K562 (cell line): ENCODE data around the gene RBM19. TPM values are rescaled to one million over a fixed set of nuclear protein-coding genes. Genes with fewer than 3 reads are reported as not detected.
A peak's percentile ranks its signal among the peaks of the same experiment; 100 is the strongest.

Experiments used
- ATAC-seq: fragments of 200-7000 bp; cut with Tn5 transposase; 3 replicates; pipeline ENCODE4 v1.9.1; 2020; ENCODE audit warnings: moderate library complexity
- BruUV-seq: library from RNA; stranded (reverse); fragments of 400-500 nt; replicated peaks from 2 replicates; lab custom pipeline; 2021; lab: Mats Ljungman, UMichigan
- CTCF ChIA-PET: fragments of 300-600 bp; formaldehyde crosslinking; extraction: SDS; loops from one replicate; lab custom pipeline; 2021; ENCODE audit warnings: low intra/inter-chr PET ratio; lab: Yijun Ruan, JAX
- POLR2A ChIA-PET: fragments of 300-600, 350-650 bp; sonication (Branson Sonifier 250); formaldehyde crosslinking; extraction: SDS; loops from one replicate; lab custom pipeline; 2021; ENCODE audit warnings: antibody characterized with exemption, inconsistent platforms; lab: Yijun Ruan, JAX
- DNase-seq, 4 experiments: peaks; one replicate each; pipeline versions ENCODE4 v3.0.0 to v3.0.0-alpha.2; 2011 to 2018; ENCODE audit warnings: low spot score in 3 of 4, mixed read lengths in 3 of 4; ENCODE audit errors: extremely low read depth in 1 of 4
- FAIRE-seq: peaks from 2 replicates; lab custom pipeline; 2011; peaks lifted over from hg19 to GRCh38; lab: Jason Lieb, UNC
- H2AFZ ChIP-seq: 2 replicates; pipeline ENCODE4 v1.6.0; 2011; ENCODE audit warnings: low read depth, low read length, control low read depth, inconsistent platforms
- H3K27ac ChIP-seq: fragments of 200-600 bp; 3 replicates; pipeline ENCODE4 v1.8.0; 2011; ENCODE audit warnings: low read depth, mild to moderate bottlenecking, control low read depth, inconsistent platforms, low read length, moderate library complexity, mixed read lengths; ENCODE audit errors: extremely low read depth
- H3K27me3 ChIP-seq, 2 experiments: fragments of 300-600 bp in 1 of 2; 2 replicates in 1 of 2; 3 replicates in 1 of 2; pipeline versions ENCODE4 v1.6.0 to v1.8.0; 2011; ENCODE audit warnings: inconsistent platforms in 2 of 2, low read length in 2 of 2, mild to moderate bottlenecking in 1 of 2, mixed read lengths in 1 of 2, moderate library complexity in 1 of 2; ENCODE audit not compliant: control insufficient read depth in 2 of 2, insufficient read depth in 2 of 2
- H3K36me3 ChIP-seq: fragments of 300-600 bp; 3 replicates; pipeline ENCODE4 v1.8.0; 2011; ENCODE audit warnings: mild to moderate bottlenecking, low read length, inconsistent platforms; ENCODE audit not compliant: control insufficient read depth, insufficient read depth
- H3K4me1 ChIP-seq, 2 experiments: fragments of 200-600 bp in 1 of 2; replicated peaks in 1 of 2; 2 replicates in 1 of 2; 3 replicates in 1 of 2; pipeline versions ENCODE4 v1.5.1 to v1.8.0; 2011; ENCODE audit warnings: inconsistent platforms in 2 of 2, low read length in 2 of 2, mild to moderate bottlenecking in 1 of 2, mixed read lengths in 1 of 2, moderate library complexity in 1 of 2; ENCODE audit not compliant: control insufficient read depth in 2 of 2, insufficient read depth in 2 of 2
- H3K4me2 ChIP-seq: 2 replicates; pipeline ENCODE4 v1.6.1; 2011; ENCODE audit warnings: low read length, control low read depth, inconsistent platforms, mixed read lengths; ENCODE audit not compliant: insufficient read depth
- H3K4me3 ChIP-seq: fragments of 200-600 bp; sonication (generic), shearing (Covaris generic); 2 replicates; pipeline ENCODE4 v1.5.1; 2016; ENCODE audit warnings: control low read depth, inconsistent platforms
- H3K79me2 ChIP-seq: fragments of 200-600 bp; 3 replicates; pipeline ENCODE4 v1.8.0; 2011; ENCODE audit warnings: low read length, inconsistent platforms; ENCODE audit not compliant: control insufficient read depth, insufficient read depth
- H3K9ac ChIP-seq, 2 experiments: 2 replicates each; pipeline versions ENCODE4 v1.6.0 to v1.6.1; 2011; ENCODE audit warnings: low read depth in 2 of 2, low read length in 2 of 2, control low read depth in 1 of 2, inconsistent platforms in 1 of 2, mild to moderate bottlenecking in 1 of 2, mixed read lengths in 1 of 2; ENCODE audit not compliant: insufficient read depth in 1 of 2
- H3K9me1 ChIP-seq: one replicate; pipeline ENCODE4 v1.6.0; 2011; ENCODE audit warnings: inconsistent platforms, mild to moderate bottlenecking, low read length, moderate library complexity; ENCODE audit not compliant: control insufficient read depth, insufficient read depth
- H3K9me3 ChIP-seq: replicated peaks from 2 replicates; pipeline ENCODE4 v1.5.1; 2011; ENCODE audit warnings: low read depth, low read length, inconsistent platforms; ENCODE audit not compliant: control insufficient read depth, insufficient read depth
- H4K20me1 ChIP-seq: replicated peaks from 2 replicates; pipeline ENCODE4 v1.6.1; 2011; ENCODE audit warnings: low read length, inconsistent platforms, mixed read lengths; ENCODE audit not compliant: control insufficient read depth, insufficient read depth
- CEBPB ChIP-seq: fragments of 450-650 bp; IDR thresholded peaks from 2 replicates; pipeline ENCODE4 v1.6.1; 2016; ENCODE audit warnings: missing genetic modification characterization, missing compliant biosample characterization
- HDAC8 ChIP-seq: fragments of 450-650 bp; IDR thresholded peaks from 2 replicates; pipeline ENCODE4 v1.6.1; 2016; ENCODE audit warnings: mild to moderate bottlenecking, missing genetic modification characterization, moderate library complexity, missing compliant biosample characterization
- HNRNPLL ChIP-seq: fragments of 200-400 bp; formaldehyde crosslinking; IDR thresholded peaks from 2 replicates; pipeline ENCODE4 v1.6.1; 2017; ENCODE audit warnings: low read length, low read depth, mild to moderate bottlenecking; ENCODE audit not compliant: poor library complexity, severe bottlenecking
- MAZ ChIP-seq, 2 experiments: fragments of 450-650 bp in 1 of 2; sonication (generic) in 1 of 2; formaldehyde crosslinking; IDR thresholded peaks in 1 of 2; conservative IDR thresholded peaks in 1 of 2; 2 replicates each; pipeline versions ENCODE4 v1.4.0 to v1.5.0; 2020; ENCODE audit warnings: mild to moderate bottlenecking in 1 of 2, missing genetic modification reagents in 1 of 2
- SOX6 ChIP-seq: fragments of 450-650 bp; IDR thresholded peaks from 2 replicates; pipeline ENCODE4 v1.6.1; 2014; ENCODE audit warnings: mild to moderate bottlenecking
- TCF7 ChIP-seq: sonication (generic); IDR thresholded peaks from 2 replicates; pipeline ENCODE4 v1.6.1; 2016; ENCODE audit warnings: antibody characterized with exemption, borderline replicate concordance
- ZNF561 ChIP-seq: fragments of 450-650 bp; formaldehyde crosslinking; conservative IDR thresholded peaks from 2 replicates; pipeline ENCODE4 v1.4.0; 2020; ENCODE audit warnings: mild to moderate bottlenecking, moderate library complexity
- WGBS: fragments of 100-300 bp; shearing (Covaris generic); methylation state at CpG from one replicate; pipeline ENCODE4 v1.1.6; 2016; ENCODE audit warnings: low coverage, mixed read lengths; ENCODE audit not compliant: insufficient coverage; ENCODE audit errors: missing lambda C conversion rate; 5-methylcytosine and 5-hydroxymethylcytosine counted together
- in situ Hi-C: fragments of 300-500 bp; cut with MboI; formaldehyde crosslinking; loops from 4 replicates; pipeline ENCODE4 v1.15.0; 2018; ENCODE audit warnings: inconsistent platforms, mixed read lengths
- intact Hi-C: fragments of 100-400 bp; cut with micrococcal nuclease; formaldehyde crosslinking; loops from 2 replicates; pipeline ENCODE4 v1.14.2; 2022
- polyA plus RNA-seq, 8 experiments: library from polyadenylated mRNA; depleted of rRNA in 4 of 8; stranded (reverse) in 5 of 8; unstranded in 3 of 8; fragments of >200 nt; fragmentation: Nextera tagmentation in 2 of 8; fragmentation: Illumina TruSeq in 1 of 8; extraction: Ambion mirVana in 2 of 8; extraction: Trizol in 1 of 8; gene quantifications; 2 replicates each; pipeline versions ENCODE4 v1.2.1 to v1.2.3, GENCODE V29; 2011 to 2014; ENCODE audit warnings: inconsistent platforms in 1 of 8, missing spikeins in 1 of 8
- total RNA-seq, 7 experiments: library from RNA; depleted of rRNA in 6 of 7; stranded (reverse); fragments of >200 nt in 6 of 7; fragmentation: Illumina TruSeq in 2 of 7; extraction: Trizol in 2 of 7; gene quantifications; 2 replicates each; pipeline versions ENCODE4 v1.2.1 to v1.2.3, GENCODE V29; 2011 to 2021; ENCODE audit warnings: low replicate concordance in 1 of 7

The RBM19 gene
- total and polyA plus RNA-seq, 9 of the 15 experiments (the other 6 are each of a cell fraction or from before 2014, with no cell fraction given), result 16.0 to 58.4 (median 37.9) TPM

DNA sequence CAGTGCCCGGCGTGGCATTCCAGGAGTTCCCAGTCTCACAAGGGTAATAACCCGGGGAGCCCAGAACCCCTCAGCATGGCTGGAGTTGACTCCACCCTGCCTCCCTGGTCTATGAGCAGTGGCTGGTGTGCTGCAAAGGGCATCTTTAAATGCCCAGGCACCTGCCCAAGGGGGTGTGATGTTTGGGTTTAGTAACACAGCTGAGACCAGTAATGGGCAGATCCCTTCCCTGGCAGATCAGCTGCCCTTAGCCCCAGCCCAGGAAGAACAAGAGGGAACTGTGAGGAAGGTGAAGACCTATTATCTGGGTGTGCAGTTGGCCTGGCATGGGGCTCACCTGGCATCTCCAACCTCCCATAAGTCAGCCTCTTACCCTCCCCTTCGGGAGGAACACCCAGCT lies 35.9 kb downstream of the RBM19 start:
- WGBS, result 86% methylated on average over 4 of the region's 4 CpGs
- FAIRE-seq, result no peak
- Histone ChIP-seq H3K79me2 (no peaks in the 10 kb centered on the region), H3K4me3 (no peak overlapping the region), H3K27me3 (no peaks in the 10 kb centered on the region), H3K36me3 (peaks cover 81% of the 10 kb centered on the region; the same call in 2 of the 3 replicates), H2AFZ (no peak overlapping the region), H4K20me1 (no peaks in the 10 kb centered on the region), H3K4me1 (peaks cover 45 to 49% of the 10 kb centered on the region in 2 experiments), H3K9me3 (no peaks in the 10 kb centered on the region), H3K4me2 (no peak overlapping the region), H3K9ac (no peak overlapping the region), H3K27ac (no peak overlapping the region), H3K9me1 (peaks cover 10% of the 10 kb centered on the region)
- DNase-seq, result no peak
- in situ Hi-C loops (no loop called here), intact Hi-C loops (loop anchor here (5.0 kb wide), 1 partner anchor 283 kb away; no protein-coding TSS in a partner anchor)
- ATAC-seq, result no peak
- TF ChIP-seq HNRNPLL (peak; percentile 20), CEBPB (no peak)
- no TSS peak for BruUV-seq
- POLR2A ChIA-PET, result no interaction called here
- CTCF ChIA-PET, result no interaction called here

DNA sequence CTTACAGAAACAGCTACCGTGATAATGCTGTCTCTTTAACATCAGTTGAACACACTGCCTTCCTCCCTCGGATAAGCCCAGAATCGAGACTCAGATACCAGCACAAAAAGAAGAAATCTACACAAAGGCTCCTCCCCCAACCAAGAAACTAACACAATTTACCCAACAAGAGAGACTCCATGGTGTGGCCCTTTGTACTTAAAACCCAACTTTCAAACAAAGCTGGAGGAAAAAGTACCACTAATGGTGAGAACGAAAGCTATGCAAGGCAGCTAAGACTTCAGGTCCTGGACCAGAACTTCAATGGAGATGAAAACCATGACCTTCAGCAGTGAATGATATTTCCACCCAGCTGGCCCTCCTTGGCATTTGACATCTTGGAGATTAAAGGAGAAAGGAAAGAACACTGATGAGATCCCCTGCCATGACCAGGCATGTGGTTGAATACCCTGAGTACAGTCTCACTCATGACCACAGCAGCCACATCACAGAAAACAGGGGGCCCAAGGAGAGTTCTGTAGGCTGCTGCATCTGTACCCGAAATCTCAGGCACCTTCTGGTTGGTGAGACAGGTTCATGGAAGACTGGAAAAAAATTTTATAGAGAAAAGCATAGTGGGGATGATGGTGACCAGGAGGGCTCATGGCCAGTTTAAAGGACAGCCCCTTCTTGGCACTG lies 36.7 kb downstream of the RBM19 start:
- intact Hi-C loops (no loop called here), in situ Hi-C loops (no loop called here)
- ATAC-seq (no peak), DNase-seq (no peak), FAIRE-seq (no peak)
- Histone ChIP-seq H3K4me1 (peaks cover 45 to 47% of the 10 kb centered on the region in 2 experiments), H3K27me3 (no peaks in the 10 kb centered on the region), H4K20me1 (no peaks in the 10 kb centered on the region), H3K4me2 (no peak overlapping the region), H3K9me3 (no peaks in the 10 kb centered on the region), H3K79me2 (no peaks in the 10 kb centered on the region), H3K36me3 (peaks cover 81% of the 10 kb centered on the region; the same call in 2 of the 3 replicates), H2AFZ (no peak overlapping the region), H3K4me3 (no peak overlapping the region), H3K27ac (no peak overlapping the region), H3K9me1 (peaks cover 10% of the 10 kb centered on the region), H3K9ac (no peak overlapping the region)
- CTCF ChIA-PET, result no interaction called here
- BruUV-seq, result no TSS peak
- WGBS, result 47% methylated on average over 5 of the region's 5 CpGs
- POLR2A ChIA-PET, result interaction anchor here (0.6 to 0.8 kb wide), 2 partner anchors 12 to 245 kb away, joined by 3 read pairs; no protein-coding TSS in a partner anchor
- TF ChIP-seq HDAC8 (tag) (no peak), MAZ (CRISPR knock-in tag; conservative IDR thresholded peaks at IDR 0.05 in 1 of 2, IDR thresholded peaks at IDR 0.05 in 1 of 2) (no peak), ZNF561 (CRISPR knock-in tag) (no peak), TCF7 (no peak), SOX6 (no peak)
